K562 (cell line): ENCODE measurements around the gene PRDX2. TPM values are rescaled to one million over a fixed set of nuclear protein-coding genes. Genes with fewer than 3 reads are reported as not detected.
A peak's percentile ranks its signal among the peaks of the same experiment; 100 is the strongest.

Experiments
- E2F3 ChIP-seq: fragments of 250-450 bp; sonication (Bioruptor Pico); IDR thresholded peaks from 2 replicates; pipeline ENCODE4 v1.4.0; 2020; ENCODE audit warnings: mild to moderate bottlenecking
- ELF4 ChIP-seq: fragments of 450-650 bp; formaldehyde crosslinking; IDR thresholded peaks from 2 replicates; pipeline ENCODE4 v1.4.0; 2022; ENCODE audit warnings: missing genetic modification characterization
- ESRRA ChIP-seq: fragments of 450-650 bp; IDR thresholded peaks from 2 replicates; pipeline ENCODE4 v1.6.1; 2014; ENCODE audit warnings: low read depth, mild to moderate bottlenecking, moderate library complexity, borderline replicate concordance
- GATA2 ChIP-seq: sonication (generic); formaldehyde crosslinking; IDR thresholded peaks from 2 replicates; pipeline ENCODE4 v1.4.0; 2020; ENCODE audit warnings: mild to moderate bottlenecking, missing genetic modification reagents
- MEF2A ChIP-seq: IDR thresholded peaks from 2 replicates; pipeline ENCODE4 v1.6.1; 2011; ENCODE audit warnings: low read depth, mild to moderate bottlenecking, low read length, moderate library complexity; ENCODE audit not compliant: control insufficient read depth
- NCOR1 ChIP-seq: fragments of 450-650 bp; IDR thresholded peaks from 2 replicates; pipeline ENCODE4 v1.6.1; 2016; ENCODE audit warnings: mild to moderate bottlenecking, moderate library complexity
- NFATC3 ChIP-seq: fragments of 450-650 bp; IDR thresholded peaks from 2 replicates; pipeline ENCODE4 v1.6.1; 2017; ENCODE audit warnings: mild to moderate bottlenecking
- NR4A1 ChIP-seq, 2 experiments: fragments of 250-450 bp in 1 of 2; fragments of 450-650 bp in 1 of 2; sonication (Bioruptor Pico) in 1 of 2; IDR thresholded peaks; 2 replicates each; pipeline versions ENCODE4 v1.4.0 to v1.6.1; 2016 to 2020; ENCODE audit warnings: mild to moderate bottlenecking in 2 of 2, missing compliant biosample characterization in 1 of 2, missing genetic modification characterization in 1 of 2, moderate library complexity in 1 of 2
- SMAD3 ChIP-seq: fragments of 450-650 bp; formaldehyde crosslinking; conservative IDR thresholded peaks from 2 replicates; pipeline ENCODE4 v1.4.0; 2020; ENCODE audit warnings: mild to moderate bottlenecking
- SRSF9 ChIP-seq: fragments of 200-400 bp; formaldehyde crosslinking; IDR thresholded peaks from 2 replicates; pipeline ENCODE4 v1.6.1; 2017; ENCODE audit warnings: low read depth, low read length, borderline replicate concordance
- TARDBP ChIP-seq: fragments of 450-650 bp; IDR thresholded peaks from 2 replicates; pipeline ENCODE4 v1.6.1; 2016
- TCF3 ChIP-seq: sonication (generic); formaldehyde crosslinking; IDR thresholded peaks from 2 replicates; pipeline ENCODE4 v1.4.0; 2020; ENCODE audit warnings: mild to moderate bottlenecking, missing genetic modification reagents
- ZZZ3 ChIP-seq: fragments of 450-650 bp; IDR thresholded peaks from 2 replicates; pipeline ENCODE4 v1.6.1; 2016; ENCODE audit warnings: antibody characterized with exemption, mild to moderate bottlenecking, moderate library complexity
- polyA plus RNA-seq, 8 experiments: library from polyadenylated mRNA; depleted of rRNA in 4 of 8; stranded (reverse) in 5 of 8; unstranded in 3 of 8; fragments of >200 nt; fragmentation: Nextera tagmentation in 2 of 8; fragmentation: Illumina TruSeq in 1 of 8; extraction: Ambion mirVana in 2 of 8; extraction: Trizol in 1 of 8; gene quantifications; 2 replicates each; pipeline versions ENCODE4 v1.2.1 to v1.2.3, GENCODE V29; 2011 to 2014; ENCODE audit warnings: inconsistent platforms in 1 of 8, missing spikeins in 1 of 8
- total RNA-seq, 7 experiments: library from RNA; depleted of rRNA in 6 of 7; stranded (reverse); fragments of >200 nt in 6 of 7; fragmentation: Illumina TruSeq in 2 of 7; extraction: Trizol in 2 of 7; gene quantifications; 2 replicates each; pipeline versions ENCODE4 v1.2.1 to v1.2.3, GENCODE V29; 2011 to 2021; ENCODE audit warnings: low replicate concordance in 1 of 7
- TF ChIP-seq, protein P1 (sequence below): sonication (generic); formaldehyde crosslinking; IDR thresholded peaks from 2 replicates; pipeline ENCODE4 v1.8.0; 2022; ENCODE audit warnings: mild to moderate bottlenecking, missing genetic modification reagents
- TF ChIP-seq, protein P2 (sequence below): sonication (generic); formaldehyde crosslinking; IDR thresholded peaks from 2 replicates; pipeline ENCODE4 v1.4.0; 2020; ENCODE audit warnings: mild to moderate bottlenecking, missing genetic modification reagents
- TF ChIP-seq, protein P3 (sequence below): sonication (generic); formaldehyde crosslinking; IDR thresholded peaks from 2 replicates; pipeline ENCODE4 v1.8.0; 2022; ENCODE audit warnings: missing genetic modification reagents, mild to moderate bottlenecking, borderline replicate concordance
- TF ChIP-seq, protein P4 (sequence below): fragments of 250-450 bp; sonication (Bioruptor Pico); IDR thresholded peaks from 2 replicates; pipeline ENCODE4 v1.5.0; 2021
- TF ChIP-seq, protein P5 (sequence below): sonication (generic); formaldehyde crosslinking; IDR thresholded peaks from 2 replicates; pipeline ENCODE4 v1.8.0; 2022; ENCODE audit warnings: mild to moderate bottlenecking, missing genetic modification reagents

Gene PRDX2
- total and polyA plus RNA-seq, 9 of the 15 experiments (the other 6 are each of a cell fraction or from before 2014, with no cell fraction given) = 206 to 1,183 (median 415) TPM

DNA sequence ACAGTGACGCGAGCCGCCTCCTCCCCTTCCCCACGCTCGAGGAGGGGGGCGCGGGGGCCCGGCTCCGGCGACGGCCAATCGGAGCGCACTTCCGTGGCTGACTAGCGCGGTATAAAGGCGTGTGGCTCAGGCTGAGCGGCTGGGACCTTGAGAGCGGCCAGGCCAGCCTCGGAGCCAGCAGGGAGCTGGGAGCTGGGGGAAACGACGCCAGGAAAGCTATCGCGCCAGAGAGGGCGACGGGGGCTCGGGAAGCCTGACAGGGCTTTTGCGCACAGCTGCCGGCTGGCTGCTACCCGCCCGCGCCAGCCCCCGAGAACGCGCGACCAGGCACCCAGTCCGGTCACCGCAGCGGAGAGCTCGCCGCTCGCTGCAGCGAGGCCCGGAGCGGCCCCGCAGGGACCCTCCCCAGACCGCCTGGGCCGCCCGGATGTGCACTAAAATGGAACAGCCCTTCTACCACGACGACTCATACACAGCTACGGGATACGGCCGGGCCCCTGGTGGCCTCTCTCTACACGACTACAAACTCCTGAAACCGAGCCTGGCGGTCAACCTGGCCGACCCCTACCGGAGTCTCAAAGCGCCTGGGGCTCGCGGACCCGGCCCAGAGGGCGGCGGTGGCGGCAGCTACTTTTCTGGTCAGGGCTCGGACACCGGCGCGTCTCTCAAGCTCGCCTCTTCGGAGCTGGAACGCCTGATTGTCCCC, 10.1 kb downstream of the PRDX2 start, which contains the start of gene JUNB (continued):
- TF ChIP-seq, protein P1, sequence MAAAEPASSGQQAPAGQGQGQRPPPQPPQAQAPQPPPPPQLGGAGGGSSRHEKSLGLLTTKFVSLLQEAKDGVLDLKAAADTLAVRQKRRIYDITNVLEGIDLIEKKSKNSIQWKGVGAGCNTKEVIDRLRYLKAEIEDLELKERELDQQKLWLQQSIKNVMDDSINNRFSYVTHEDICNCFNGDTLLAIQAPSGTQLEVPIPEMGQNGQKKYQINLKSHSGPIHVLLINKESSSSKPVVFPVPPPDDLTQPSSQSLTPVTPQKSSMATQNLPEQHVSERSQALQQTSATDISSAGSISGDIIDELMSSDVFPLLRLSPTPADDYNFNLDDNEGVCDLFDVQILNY (CRISPR knock-in tag) = peak; percentile 83; the same call in 1 of the 2 replicates
- TF ChIP-seq TCF3 (CRISPR knock-in tag) (peak; percentile 48; the same call in 1 of the 2 replicates), ESRRA (peak; percentile 68; the same call in 1 of the 2 replicates), MEF2A (no peak; the same call in 1 of the 2 replicates), TARDBP (no peak), E2F3 (peak; percentile 47; the same call in 1 of the 2 replicates), GATA2 (CRISPR knock-in tag) (no peak), SRSF9 (no peak), NFATC3 (peak; percentile 53; the same call in 1 of the 2 replicates), SMAD3 (CRISPR knock-in tag) (peak; percentile 77; the same call in 1 of the 2 replicates), ZZZ3 (no peak), ELF4 (CRISPR knock-in tag) (peak; percentile 96), NCOR1 (peak; percentile 78), NR4A1 (CRISPR knock-in tag; IDR thresholded peaks at IDR 0.05) (no peak), NR4A1 (tag; IDR thresholded peaks at IDR 0.05) (peak; percentile 60; the same call in 1 of the 2 replicates)
- TF ChIP-seq, protein P2, sequence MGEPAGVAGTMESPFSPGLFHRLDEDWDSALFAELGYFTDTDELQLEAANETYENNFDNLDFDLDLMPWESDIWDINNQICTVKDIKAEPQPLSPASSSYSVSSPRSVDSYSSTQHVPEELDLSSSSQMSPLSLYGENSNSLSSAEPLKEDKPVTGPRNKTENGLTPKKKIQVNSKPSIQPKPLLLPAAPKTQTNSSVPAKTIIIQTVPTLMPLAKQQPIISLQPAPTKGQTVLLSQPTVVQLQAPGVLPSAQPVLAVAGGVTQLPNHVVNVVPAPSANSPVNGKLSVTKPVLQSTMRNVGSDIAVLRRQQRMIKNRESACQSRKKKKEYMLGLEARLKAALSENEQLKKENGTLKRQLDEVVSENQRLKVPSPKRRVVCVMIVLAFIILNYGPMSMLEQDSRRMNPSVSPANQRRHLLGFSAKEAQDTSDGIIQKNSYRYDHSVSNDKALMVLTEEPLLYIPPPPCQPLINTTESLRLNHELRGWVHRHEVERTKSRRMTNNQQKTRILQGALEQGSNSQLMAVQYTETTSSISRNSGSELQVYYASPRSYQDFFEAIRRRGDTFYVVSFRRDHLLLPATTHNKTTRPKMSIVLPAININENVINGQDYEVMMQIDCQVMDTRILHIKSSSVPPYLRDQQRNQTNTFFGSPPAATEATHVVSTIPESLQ (CRISPR knock-in tag) = peak; percentile 94; the same call in 1 of the 2 replicates
- TF ChIP-seq, protein P3, sequence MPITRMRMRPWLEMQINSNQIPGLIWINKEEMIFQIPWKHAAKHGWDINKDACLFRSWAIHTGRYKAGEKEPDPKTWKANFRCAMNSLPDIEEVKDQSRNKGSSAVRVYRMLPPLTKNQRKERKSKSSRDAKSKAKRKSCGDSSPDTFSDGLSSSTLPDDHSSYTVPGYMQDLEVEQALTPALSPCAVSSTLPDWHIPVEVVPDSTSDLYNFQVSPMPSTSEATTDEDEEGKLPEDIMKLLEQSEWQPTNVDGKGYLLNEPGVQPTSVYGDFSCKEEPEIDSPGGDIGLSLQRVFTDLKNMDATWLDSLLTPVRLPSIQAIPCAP (CRISPR knock-in tag) = no peak; the same call in 1 of the 2 replicates
- TF ChIP-seq, protein P4, sequence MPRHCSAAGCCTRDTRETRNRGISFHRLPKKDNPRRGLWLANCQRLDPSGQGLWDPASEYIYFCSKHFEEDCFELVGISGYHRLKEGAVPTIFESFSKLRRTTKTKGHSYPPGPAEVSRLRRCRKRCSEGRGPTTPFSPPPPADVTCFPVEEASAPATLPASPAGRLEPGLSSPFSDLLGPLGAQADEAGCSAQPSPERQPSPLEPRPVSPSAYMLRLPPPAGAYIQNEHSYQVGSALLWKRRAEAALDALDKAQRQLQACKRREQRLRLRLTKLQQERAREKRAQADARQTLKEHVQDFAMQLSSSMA (CRISPR knock-in tag) = peak; percentile 85
- TF ChIP-seq, protein P5, sequence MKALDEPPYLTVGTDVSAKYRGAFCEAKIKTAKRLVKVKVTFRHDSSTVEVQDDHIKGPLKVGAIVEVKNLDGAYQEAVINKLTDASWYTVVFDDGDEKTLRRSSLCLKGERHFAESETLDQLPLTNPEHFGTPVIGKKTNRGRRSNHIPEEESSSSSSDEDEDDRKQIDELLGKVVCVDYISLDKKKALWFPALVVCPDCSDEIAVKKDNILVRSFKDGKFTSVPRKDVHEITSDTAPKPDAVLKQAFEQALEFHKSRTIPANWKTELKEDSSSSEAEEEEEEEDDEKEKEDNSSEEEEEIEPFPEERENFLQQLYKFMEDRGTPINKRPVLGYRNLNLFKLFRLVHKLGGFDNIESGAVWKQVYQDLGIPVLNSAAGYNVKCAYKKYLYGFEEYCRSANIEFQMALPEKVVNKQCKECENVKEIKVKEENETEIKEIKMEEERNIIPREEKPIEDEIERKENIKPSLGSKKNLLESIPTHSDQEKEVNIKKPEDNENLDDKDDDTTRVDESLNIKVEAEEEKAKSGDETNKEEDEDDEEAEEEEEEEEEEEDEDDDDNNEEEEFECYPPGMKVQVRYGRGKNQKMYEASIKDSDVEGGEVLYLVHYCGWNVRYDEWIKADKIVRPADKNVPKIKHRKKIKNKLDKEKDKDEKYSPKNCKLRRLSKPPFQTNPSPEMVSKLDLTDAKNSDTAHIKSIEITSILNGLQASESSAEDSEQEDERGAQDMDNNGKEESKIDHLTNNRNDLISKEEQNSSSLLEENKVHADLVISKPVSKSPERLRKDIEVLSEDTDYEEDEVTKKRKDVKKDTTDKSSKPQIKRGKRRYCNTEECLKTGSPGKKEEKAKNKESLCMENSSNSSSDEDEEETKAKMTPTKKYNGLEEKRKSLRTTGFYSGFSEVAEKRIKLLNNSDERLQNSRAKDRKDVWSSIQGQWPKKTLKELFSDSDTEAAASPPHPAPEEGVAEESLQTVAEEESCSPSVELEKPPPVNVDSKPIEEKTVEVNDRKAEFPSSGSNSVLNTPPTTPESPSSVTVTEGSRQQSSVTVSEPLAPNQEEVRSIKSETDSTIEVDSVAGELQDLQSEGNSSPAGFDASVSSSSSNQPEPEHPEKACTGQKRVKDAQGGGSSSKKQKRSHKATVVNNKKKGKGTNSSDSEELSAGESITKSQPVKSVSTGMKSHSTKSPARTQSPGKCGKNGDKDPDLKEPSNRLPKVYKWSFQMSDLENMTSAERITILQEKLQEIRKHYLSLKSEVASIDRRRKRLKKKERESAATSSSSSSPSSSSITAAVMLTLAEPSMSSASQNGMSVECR = peak; percentile 82
